Duodenal mucosa (tissue), 2 donors: ENCODE data around the gene ZNF780A.

ENCODE experiments used
- H3K27ac ChIP-seq: one replicate; pipeline ENCODE4 v1.7.0; 2013; ENCODE audit warnings: low read depth, low read length
- H3K27me3 ChIP-seq, 2 donors: one replicate each; pipeline ENCODE4 v1.7.0; 2013; ENCODE audit warnings: low read length in 2 of 2, control low read depth in 1 of 2; ENCODE audit not compliant: insufficient read depth in 2 of 2, control insufficient read depth in 1 of 2
- H3K36me3 ChIP-seq, 2 donors: one replicate each; pipeline ENCODE4 v1.7.0; 2013; ENCODE audit warnings: low read length in 2 of 2, control low read depth in 1 of 2; ENCODE audit not compliant: insufficient read depth in 2 of 2, control insufficient read depth in 1 of 2
- H3K4me1 ChIP-seq, 2 donors: one replicate each; pipeline ENCODE4 v1.7.0; 2013; ENCODE audit warnings: low read length in 2 of 2, control low read depth in 1 of 2; ENCODE audit not compliant: insufficient read depth in 2 of 2, control insufficient read depth in 1 of 2
- H3K4me3 ChIP-seq, 2 donors: one replicate each; pipeline ENCODE4 v1.7.0; 2013; ENCODE audit warnings: low read length in 2 of 2, low read depth in 1 of 2
- H3K9ac ChIP-seq, 2 donors: one replicate each; pipeline ENCODE4 v1.7.0; 2013; ENCODE audit warnings: low read length in 2 of 2, low read depth in 1 of 2
- H3K9me3 ChIP-seq, 2 donors: one replicate each; pipeline ENCODE4 v1.7.0; 2013; ENCODE audit warnings: low read length in 2 of 2, control low read depth in 1 of 2; ENCODE audit not compliant: control insufficient read depth in 1 of 2

The ZNF780A gene

DNA sequence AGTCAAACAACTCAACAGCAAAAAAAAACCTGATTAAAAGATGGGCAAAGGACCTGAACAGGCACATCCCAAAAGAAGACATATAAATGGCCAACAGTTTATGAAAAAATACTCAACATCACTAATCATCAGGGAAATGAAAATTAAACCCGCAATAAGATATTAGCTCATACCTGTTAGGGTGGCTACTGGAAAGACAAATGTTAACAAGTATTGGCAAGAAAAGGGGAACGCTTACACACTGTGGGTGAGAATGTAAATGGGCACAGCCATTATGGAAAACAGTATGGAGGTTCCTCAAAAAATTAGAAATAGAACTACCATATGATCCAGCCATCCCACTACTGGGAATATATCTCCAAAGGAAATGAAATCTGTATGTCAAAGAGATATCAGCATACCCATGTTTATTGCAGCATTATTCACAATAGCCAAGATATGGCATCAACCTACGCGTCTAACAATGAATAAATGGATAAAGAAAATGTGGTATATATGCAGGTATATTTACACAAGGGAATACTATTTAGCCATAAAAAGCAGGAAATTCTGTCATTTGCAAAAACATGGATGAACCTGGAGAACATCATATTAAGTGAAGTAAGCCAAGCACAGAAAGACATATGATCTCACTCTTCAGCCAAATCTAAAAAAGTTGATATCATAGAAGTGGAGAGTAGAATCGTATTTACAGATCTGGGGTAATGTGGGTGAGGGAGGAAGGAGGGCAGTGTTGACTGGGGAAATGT, 2.3 kb downstream of the ZNF780A start:
- Histone ChIP-seq H3K4me3 (no peak overlapping the region), H3K9me3 (no peaks in the 10 kb centered on the region), H3K9ac (no peak overlapping the region), H3K36me3 (peaks cover under 1 to 12% of the 10 kb centered on the region in 2 donors), H3K4me1 (peaks cover 9 to 12% of the 10 kb centered on the region in 2 donors), H3K27ac (no peak overlapping the region), H3K27me3 (no peaks in the 10 kb centered on the region)

DNA sequence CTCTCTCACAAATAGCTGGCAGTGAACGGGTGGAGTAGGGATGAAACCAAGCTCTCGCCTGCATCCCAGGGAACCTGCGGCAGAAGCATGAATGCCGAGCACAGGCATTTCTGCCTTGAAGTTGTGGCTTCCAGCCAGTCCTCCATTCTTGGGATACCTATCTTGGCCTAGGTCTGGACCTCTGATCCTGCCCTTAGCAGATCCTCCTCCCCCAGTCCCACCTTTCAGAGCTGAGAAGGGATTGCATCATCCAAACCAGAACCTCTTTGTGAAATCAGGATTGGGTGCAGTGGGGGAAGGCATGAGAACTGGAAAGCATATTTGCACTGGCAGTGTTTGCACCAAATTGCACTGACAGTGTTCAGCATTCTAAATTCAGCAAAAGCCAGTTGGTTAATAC, 5.8 kb downstream of the ZNF780A start:
- Histone ChIP-seq H3K9me3 (peaks cover 0 to 4% of the 10 kb centered on the region in 2 donors), H3K36me3 (peaks cover 9 to 44% of the 10 kb centered on the region in 2 donors), H3K4me3 (no peak overlapping the region), H3K27me3 (no peaks in the 10 kb centered on the region), H3K9ac (no peak overlapping the region), H3K4me1 (peaks cover 8% of the 10 kb centered on the region in 2 donors), H3K27ac (no peak overlapping the region)

DNA sequence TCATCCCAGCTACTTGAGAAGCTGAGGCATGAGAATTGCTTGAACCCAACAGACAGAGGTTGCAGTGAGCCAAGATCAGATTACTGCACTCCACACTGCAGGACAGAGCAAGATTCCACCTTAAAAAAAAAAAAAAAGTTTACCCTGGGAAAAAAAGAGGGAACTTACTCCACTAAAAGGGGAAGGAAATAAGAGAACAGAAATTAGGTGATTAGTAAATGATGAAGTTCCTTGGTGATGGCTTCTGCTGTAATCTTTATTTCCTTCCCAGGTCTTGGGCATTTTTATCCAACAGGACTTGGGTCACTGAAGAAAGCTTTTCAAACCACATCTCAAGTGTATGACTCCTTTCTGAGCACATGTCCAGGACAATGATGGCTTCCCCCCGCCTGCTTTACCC, 9.3 kb downstream of the ZNF780A start:
- H3K9me3 ChIP-seq, result peaks cover 2 to 27% of the 10 kb centered on the region in 2 donors
- no peak overlapping the region for H3K27ac ChIP-seq
- no peaks in the 10 kb centered on the region for H3K27me3 ChIP-seq
- H3K4me1 ChIP-seq, result no peaks in the 10 kb centered on the region
- H3K9ac ChIP-seq, result no peak overlapping the region
- no peak overlapping the region for H3K4me3 ChIP-seq
- H3K36me3 ChIP-seq, result peaks cover 21 to 71% of the 10 kb centered on the region in 2 donors

DNA sequence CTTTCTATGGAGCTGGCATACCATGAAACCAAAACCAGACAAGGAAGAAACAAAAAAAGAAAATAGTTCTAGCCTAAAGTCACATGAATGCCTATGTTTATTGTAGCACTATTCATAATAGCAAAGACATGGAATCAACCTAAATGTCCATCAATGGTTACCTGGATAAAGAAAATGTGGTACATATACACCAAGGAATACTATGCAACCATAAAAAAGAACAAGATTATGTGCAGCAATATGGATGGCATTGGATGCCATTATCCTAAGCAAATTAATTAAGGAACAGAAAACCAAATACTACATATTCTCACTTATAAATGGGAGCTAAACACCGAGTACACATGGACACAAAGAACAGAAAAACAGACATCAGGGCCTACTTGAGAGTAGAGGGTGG, 10.5 kb downstream of the ZNF780A start:
- no peak overlapping the region for H3K9ac ChIP-seq
- peaks cover 4 to 32% of the 10 kb centered on the region in 2 donors for H3K9me3 ChIP-seq
- no peak overlapping the region for H3K4me3 ChIP-seq
- no peak overlapping the region for H3K27ac ChIP-seq
- no peaks in the 10 kb centered on the region for H3K27me3 ChIP-seq
- H3K4me1 ChIP-seq, result no peaks in the 10 kb centered on the region
- H3K36me3 ChIP-seq, result peaks cover 33 to 82% of the 10 kb centered on the region in 2 donors

DNA sequence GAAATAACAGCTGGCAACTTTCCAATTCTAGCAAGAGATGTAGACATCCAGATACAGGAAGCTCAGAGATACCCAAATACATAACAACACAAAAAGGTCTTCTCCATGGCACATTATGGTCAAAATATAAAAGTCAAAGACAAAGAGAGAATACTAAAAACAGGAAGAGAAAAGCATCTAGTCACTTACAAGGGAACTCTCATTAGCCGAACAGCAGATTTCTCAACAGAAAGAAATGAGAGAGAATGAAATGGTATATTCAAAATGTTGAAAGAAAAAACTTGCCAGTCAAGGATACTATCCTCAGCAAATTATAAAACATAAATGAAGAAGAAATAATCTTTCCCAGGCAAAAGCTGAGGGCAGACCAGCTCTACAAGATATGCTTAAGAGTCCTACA, 12.4 kb downstream of the ZNF780A start:
- Histone ChIP-seq H3K4me1 (no peaks in the 10 kb centered on the region), H3K9me3 (peaks cover 15 to 51% of the 10 kb centered on the region in 2 donors), H3K36me3 (peaks cover 46 to 87% of the 10 kb centered on the region in 2 donors)

DNA sequence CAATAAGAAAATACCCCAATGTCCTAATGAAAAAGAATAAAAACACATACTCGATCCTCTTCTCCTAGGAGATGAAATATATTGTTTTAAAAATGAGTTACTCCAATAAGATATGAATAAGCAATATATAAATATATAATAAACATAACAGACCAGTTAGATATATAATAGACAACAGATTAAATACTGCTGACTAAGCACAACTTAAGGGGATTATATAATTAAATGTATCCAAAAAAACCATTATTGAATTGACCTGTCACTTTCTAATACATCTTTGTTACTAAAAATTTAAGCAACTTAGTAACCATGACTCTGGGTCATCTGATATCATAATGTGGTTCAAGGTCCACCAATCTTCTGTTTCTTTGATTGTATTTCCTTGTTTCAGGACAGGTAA, 20.7 kb downstream of the ZNF780A start:
- peaks cover 11 to 24% of the 10 kb centered on the region in 2 donors for H3K9me3 ChIP-seq
- peaks cover 12 to 15% of the 10 kb centered on the region in 2 donors for H3K36me3 ChIP-seq
- H3K27me3 ChIP-seq, result no peaks in the 10 kb centered on the region
- H3K4me3 ChIP-seq, result no peak overlapping the region
- no peak overlapping the region for H3K27ac ChIP-seq
- H3K9ac ChIP-seq, result no peak overlapping the region
- no peaks in the 10 kb centered on the region for H3K4me1 ChIP-seq

More for the DNA sequence above, 12.4 kb downstream of the ZNF780A start:
- Histone ChIP-seq H3K27ac (no peak overlapping the region), H3K27me3 (no peaks in the 10 kb centered on the region), H3K4me3 (no peak overlapping the region), H3K9ac (no peak overlapping the region)

DNA sequence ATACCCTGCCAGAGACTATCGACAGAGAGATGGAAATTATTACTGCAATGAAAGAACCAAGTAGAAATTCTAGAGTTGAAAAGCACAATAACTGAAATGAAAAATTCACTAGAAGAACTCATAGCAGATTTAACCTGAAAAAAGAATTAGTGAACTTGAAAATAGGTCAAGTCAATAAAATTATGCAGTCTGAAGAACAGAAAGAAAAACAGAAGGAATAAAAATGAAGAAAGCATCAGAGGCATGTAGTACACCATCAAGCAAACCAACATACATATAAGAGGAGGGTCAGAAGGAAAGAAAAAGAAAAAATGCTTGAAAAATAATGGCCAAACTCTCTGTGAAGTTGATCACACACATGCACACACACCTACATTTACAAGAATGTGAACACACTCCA, 31.1 kb downstream of the ZNF780A start:
- H3K9me3 ChIP-seq, result peaks cover 0 to 13% of the 10 kb centered on the region in 2 donors
- no peak overlapping the region for H3K27ac ChIP-seq
- no peak overlapping the region for H3K4me3 ChIP-seq
- no peaks in the 10 kb centered on the region for H3K36me3 ChIP-seq
- H3K9ac ChIP-seq, result no peak overlapping the region
- H3K4me1 ChIP-seq, result peaks cover 9 to 16% of the 10 kb centered on the region in 2 donors
- no peaks in the 10 kb centered on the region for H3K27me3 ChIP-seq

DNA sequence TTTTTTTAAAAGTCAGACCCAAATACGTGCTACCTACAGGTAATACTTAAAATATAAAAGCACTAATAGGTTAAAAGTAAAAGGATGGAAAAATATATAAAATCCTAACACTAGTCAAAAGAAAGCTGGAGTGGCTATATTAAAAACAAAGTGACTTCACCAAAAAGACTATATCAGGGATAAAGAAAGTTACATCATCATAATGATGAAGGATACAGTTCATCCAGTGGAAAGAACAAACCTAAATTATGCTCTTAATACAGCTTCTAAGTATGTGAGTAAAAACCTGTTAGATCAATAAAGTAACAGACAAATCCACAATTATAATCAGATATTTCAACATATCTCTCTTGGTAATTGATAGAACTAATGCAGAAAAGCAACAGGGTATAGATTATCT, 33.6 kb downstream of the ZNF780A start:
- Histone ChIP-seq H3K4me1 (peaks cover 13 to 18% of the 10 kb centered on the region in 2 donors), H3K27ac (no peak overlapping the region), H3K4me3 (no peak overlapping the region), H3K27me3 (no peaks in the 10 kb centered on the region), H3K9me3 (peaks cover 0 to 13% of the 10 kb centered on the region in 2 donors), H3K36me3 (no peaks in the 10 kb centered on the region), H3K9ac (no peak overlapping the region)

DNA sequence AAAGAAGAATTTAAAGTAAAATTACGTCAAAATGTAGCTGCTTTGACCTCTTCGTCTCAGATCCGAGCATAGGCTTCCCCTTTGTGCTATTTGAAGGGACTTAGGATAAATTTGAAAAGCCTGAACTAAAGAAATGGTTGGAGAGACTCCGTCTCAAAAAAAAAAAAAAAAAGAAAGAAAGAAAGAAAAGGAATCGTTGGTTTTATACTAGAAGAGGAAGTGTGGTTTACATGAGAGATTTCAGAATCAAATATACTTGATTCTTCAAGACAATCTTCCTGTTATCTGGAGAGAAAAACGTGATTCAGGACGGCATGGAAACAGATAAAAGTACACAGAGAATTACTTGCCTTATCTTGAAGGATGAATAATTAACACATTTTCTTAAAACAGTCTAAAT, 34.2 kb downstream of the ZNF780A start:
- no peaks in the 10 kb centered on the region for H3K36me3 ChIP-seq
- peaks cover 0 to 19% of the 10 kb centered on the region in 2 donors for H3K9me3 ChIP-seq
- H3K4me3 ChIP-seq, result peak overlapping the region; percentile 98 to 99
- H3K9ac ChIP-seq, result peak overlapping the region; percentile 67 to 91
- H3K4me1 ChIP-seq, result peaks cover 13 to 18% of the 10 kb centered on the region in 2 donors
- H3K27ac ChIP-seq, result no peak overlapping the region
- H3K27me3 ChIP-seq, result no peaks in the 10 kb centered on the region

DNA sequence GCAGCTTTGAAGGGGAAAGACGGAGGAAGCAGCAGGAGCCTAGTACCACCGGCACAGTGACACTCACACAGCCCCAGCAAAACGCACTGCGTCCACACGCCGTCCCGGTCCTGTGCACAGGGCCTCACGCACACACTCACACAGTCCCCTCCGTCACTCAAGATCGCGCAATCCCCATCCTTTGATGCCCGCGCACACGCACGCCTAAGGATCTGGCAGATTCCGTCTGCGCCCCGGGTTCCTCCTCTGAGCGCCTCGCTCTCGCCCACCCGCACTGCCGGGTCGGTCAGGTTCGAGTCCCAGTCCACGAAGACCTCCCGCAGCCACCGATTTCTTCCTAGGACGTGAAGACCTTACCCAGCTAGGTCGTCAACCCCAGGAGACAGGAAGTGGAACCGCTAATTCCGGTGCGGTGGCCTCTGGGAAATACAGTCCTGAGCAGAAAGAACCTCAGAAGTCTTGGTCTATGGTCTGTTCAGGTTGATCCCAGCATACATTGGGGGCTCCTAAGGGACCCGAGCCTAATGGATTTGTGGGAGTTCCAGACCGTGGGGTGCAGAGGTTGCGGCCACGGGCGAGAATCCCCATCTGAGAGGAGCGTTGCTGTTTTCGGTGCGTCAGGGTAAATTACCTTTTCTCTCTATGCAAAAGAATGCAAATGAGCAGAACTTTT, 34.8 kb downstream of the ZNF780A start, which contains the start of gene ZNF780B:
ZNF780B (minus strand) TSS at position 400 of the 673 bp plus-strand sequence. CDS start 5,899 bp downstream, outside the sequence.
- peak within 1 kb of the TSS; percentile 98 to 99 for H3K4me3 ChIP-seq
- no peaks in the 10 kb centered on the region for H3K27me3 ChIP-seq
- peak within 1 kb of the TSS; percentile 67 to 91 for H3K9ac ChIP-seq
- no peaks in the 10 kb centered on the region for H3K36me3 ChIP-seq
- H3K9me3 ChIP-seq, result peaks cover 0 to 19% of the 10 kb centered on the region in 2 donors
- H3K4me1 ChIP-seq, result peaks cover 13 to 18% of the 10 kb centered on the region in 2 donors
- no peak within 1 kb of the TSS for H3K27ac ChIP-seq
